ENCODE measurements around the gene PIP4K2A.

The PIP4K2A gene

DNA sequence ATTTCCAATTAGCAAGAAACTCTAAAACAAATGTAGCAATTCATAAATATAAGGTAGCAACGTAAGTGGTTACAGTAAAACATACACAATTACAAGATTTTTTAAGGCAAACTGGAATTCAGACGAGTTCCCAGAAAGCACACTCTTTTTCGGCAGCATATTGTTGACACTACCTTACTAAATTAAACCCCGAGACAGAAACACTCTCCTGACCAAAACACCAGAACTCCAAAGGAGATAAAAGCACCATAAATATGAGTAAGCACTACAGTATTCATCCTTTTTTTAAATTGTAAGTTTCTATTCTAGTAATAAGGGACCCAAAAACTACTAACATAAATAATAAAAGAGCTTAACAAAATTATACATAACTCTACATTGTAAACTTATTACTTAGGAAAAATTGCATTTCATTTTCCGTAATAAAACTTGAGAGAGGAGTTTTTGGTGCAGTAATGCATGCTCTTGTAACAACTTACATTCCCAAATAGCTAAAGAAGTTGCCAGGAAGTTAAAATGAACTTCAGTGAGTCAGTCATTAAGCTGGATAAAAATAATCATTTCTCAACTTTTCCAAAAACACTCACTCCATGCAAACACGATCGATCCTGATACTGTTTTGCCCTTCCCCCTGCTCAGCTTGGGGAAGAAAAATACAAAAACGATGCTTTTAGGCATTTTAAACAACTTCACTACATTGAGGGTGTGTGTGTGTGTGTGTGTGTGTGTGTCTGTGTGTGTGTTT is 2.0 kb downstream of the PIP4K2A start:
- H3K36me3 ChIP-seq (ENCODE audit: insufficient read depth, low read length): no peaks in the 10 kb centered on the region
- no peaks in the 10 kb centered on the region for H3K9me3 ChIP-seq (ENCODE audit: control insufficient read depth, insufficient read depth, low read length)
- peak overlapping the region; percentile 52; the same call in 1 of the 2 replicates for H3K9ac ChIP-seq (ENCODE audit: low read depth, low read length)
- H3K4me1 ChIP-seq (ENCODE audit: insufficient read depth, low read length): no peaks in the 10 kb centered on the region

DNA sequence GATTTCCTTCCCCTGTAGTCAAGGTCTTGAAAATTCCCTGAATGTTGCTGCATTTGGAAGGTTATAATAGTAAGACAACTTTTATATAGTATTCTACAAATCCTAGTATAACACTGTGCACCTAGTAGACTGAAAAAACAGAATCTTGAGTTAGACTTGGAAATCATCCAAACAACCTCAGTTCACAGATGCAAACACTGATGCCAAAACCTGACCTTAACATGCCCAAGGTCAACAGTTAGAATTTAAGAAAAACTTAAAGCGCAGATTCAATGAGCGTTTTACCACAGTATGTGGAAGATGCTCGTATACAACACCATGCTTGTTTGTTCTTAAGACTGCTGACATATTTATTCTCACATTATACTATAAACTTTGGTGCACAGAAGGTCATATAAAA is 3.0 kb downstream of the PIP4K2A start:
- H3K36me3 ChIP-seq (ENCODE audit: insufficient read depth, low read length): no peaks in the 10 kb centered on the region
- no peaks in the 10 kb centered on the region for H3K4me1 ChIP-seq (ENCODE audit: insufficient read depth, low read length)
- H3K9me3 ChIP-seq (ENCODE audit: control insufficient read depth, insufficient read depth, low read length): no peaks in the 10 kb centered on the region
- no peak overlapping the region for H3K9ac ChIP-seq (ENCODE audit: low read depth, low read length)

DNA sequence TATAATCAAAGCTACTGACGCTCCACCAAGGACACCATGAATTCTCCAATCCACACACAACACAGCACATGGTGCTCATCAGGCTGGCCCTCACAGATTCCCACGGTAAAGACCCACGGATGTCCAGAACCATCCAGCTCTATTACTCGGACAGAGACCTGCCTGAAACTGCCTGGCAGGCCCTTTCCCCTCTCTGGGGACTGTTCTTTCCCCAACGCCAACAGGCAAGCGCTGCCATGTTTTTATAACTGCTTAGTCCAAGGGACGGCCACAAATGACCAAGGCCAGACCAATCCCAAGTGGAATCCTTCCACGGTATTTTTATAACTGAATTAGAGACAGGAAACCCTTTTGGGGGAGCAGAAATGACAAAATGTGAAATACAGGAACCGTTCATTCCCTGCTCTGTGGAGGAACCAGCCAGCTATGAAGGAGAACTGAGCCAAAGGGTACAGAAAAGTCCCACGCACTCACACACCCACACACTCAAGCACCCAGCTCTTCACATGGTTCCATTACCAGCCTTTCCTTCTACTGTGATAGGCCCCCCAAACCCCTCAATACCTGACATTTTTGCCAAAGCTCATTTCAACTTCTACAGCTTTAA is 4.1 kb downstream of the PIP4K2A start:
- H3K4me1 ChIP-seq (ENCODE audit: insufficient read depth, low read length): no peaks in the 10 kb centered on the region
- no peak overlapping the region for H3K9ac ChIP-seq (ENCODE audit: low read depth, low read length)

DNA sequence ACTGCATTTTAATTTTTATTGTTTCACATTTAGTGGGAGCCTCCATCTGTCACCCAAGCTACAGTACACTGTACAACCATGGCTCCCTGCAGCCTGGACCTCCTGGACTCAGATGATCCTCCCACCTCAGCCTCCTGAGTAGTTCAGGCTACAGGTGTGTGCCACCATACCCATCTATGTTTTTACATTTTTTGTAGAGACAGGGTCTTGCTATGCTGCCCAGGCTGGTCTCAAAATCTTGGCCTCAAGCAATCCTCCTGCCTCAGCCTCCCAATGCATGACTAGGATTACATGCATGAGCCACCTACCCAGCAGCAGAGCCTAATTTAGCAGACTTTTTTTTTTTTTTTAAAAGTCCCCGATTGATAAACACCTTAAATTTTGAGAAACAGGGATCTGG is 5.6 kb downstream of the PIP4K2A start:
- H3K9ac ChIP-seq (ENCODE audit: low read depth, low read length): no peak overlapping the region
- no peaks in the 10 kb centered on the region for H3K9me3 ChIP-seq (ENCODE audit: control insufficient read depth, insufficient read depth, low read length)
- H3K36me3 ChIP-seq (ENCODE audit: insufficient read depth, low read length): no peaks in the 10 kb centered on the region
- H3K4me1 ChIP-seq (ENCODE audit: insufficient read depth, low read length): no peaks in the 10 kb centered on the region

More for the DNA sequence above, 4.1 kb downstream of the PIP4K2A start:
- Histone ChIP-seq H3K36me3 (ENCODE audit: insufficient read depth, low read length) (no peaks in the 10 kb centered on the region), H3K9me3 (ENCODE audit: control insufficient read depth, insufficient read depth, low read length) (no peaks in the 10 kb centered on the region)

DNA sequence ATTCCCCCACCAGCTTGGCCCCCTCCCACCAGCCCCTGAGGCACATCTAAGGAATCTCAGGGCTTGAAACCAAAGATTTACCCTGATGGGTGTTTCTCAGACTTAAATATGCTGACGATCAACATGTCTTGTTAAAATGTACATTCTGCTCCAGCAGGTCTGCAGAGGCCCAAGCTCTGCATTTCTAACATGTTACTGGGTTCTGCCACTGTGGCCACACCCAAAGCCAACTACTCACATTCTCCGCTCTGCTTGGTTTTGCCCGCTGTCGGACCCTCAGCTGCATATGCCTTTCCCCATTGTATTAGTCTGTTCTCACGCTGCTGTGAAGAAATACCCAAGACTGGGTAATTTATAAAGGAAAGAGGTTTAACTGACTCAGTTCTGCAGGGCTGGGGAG is 8.9 kb downstream of the PIP4K2A start:
- no peaks in the 10 kb centered on the region for H3K9me3 ChIP-seq (ENCODE audit: control insufficient read depth, insufficient read depth, low read length)
- peaks cover 13% of the 10 kb centered on the region for H3K4me1 ChIP-seq (ENCODE audit: insufficient read depth, low read length)
- no peaks in the 10 kb centered on the region; the same call in 1 of the 2 replicates for H3K36me3 ChIP-seq (ENCODE audit: insufficient read depth, low read length)
- no peak overlapping the region for H3K9ac ChIP-seq (ENCODE audit: low read depth, low read length)

DNA sequence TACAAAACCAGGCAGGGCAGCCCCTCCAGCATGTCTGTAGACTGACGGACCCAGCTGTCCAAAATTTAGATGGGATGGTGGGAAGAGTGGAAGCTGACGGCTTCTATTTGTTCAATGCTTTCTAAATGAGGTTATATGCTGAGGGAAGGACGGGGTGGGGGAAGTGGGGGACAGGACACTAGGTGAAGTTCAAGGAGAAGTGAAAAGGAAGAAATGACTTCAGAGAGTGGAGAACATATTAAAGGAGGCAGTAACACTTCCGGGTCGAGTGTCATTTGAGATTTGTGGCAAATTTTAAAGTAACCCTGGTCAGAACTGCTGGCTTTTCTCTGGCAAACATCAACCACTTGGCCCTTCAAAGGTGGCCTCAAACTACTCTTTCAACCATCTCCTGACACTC is 9.4 kb downstream of the PIP4K2A start:
- no peak overlapping the region for H3K9ac ChIP-seq (ENCODE audit: low read depth, low read length)
- peaks cover 19% of the 10 kb centered on the region for H3K4me1 ChIP-seq (ENCODE audit: insufficient read depth, low read length)
- no peaks in the 10 kb centered on the region; the same call in 1 of the 2 replicates for H3K36me3 ChIP-seq (ENCODE audit: insufficient read depth, low read length)
- no peaks in the 10 kb centered on the region for H3K9me3 ChIP-seq (ENCODE audit: control insufficient read depth, insufficient read depth, low read length)

DNA sequence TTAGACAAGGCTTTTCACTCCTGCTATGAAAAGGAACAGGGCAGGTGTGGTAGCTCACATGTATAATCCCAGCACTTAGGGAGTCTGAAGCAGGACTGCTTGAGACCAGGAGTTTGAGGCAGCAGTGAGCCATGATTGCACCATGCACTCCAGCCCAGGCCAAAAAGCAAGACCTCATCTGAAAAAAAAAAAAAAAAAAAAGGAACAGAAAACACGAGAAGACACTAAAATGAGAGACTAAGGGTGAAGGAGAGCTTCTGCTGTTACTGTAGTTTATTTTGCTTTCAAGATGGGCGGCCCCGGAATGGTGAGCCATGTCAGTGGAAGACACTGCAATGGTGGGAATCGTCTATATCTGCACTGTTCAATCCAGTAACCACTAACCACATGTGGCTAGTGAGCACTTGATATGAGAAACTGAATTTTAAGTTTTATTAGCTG is 9.9 kb downstream of the PIP4K2A start:
- H3K9me3 ChIP-seq (ENCODE audit: control insufficient read depth, insufficient read depth, low read length): no peaks in the 10 kb centered on the region
- no peaks in the 10 kb centered on the region; the same call in 1 of the 2 replicates for H3K36me3 ChIP-seq (ENCODE audit: insufficient read depth, low read length)
- no peak overlapping the region for H3K9ac ChIP-seq (ENCODE audit: low read depth, low read length)
- H3K4me1 ChIP-seq (ENCODE audit: insufficient read depth, low read length): peaks cover 20% of the 10 kb centered on the region

DNA sequence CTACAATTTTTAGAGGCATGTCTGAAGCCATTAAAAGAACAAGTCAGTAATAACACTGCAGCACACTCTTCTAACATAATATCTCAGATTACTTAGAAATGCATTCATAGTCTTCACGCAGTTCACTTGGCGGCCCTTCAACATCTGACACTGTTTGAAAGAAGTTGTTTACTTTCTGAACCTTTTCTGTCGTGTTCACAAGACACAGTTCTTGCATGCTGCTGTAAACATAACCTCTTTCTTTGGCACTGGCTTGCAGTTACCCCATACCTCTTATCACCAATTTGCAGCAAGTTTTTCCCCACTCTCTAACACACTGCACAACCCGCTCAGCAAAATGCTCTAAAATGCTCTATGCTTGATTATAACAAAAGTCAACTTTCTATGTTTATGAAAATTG is 12.0 kb downstream of the PIP4K2A start:
- Histone ChIP-seq H3K36me3 (ENCODE audit: insufficient read depth, low read length) (no peaks in the 10 kb centered on the region; the same call in 1 of the 2 replicates), H3K9me3 (ENCODE audit: control insufficient read depth, insufficient read depth, low read length) (no peaks in the 10 kb centered on the region), H3K9ac (ENCODE audit: low read depth, low read length) (no peak overlapping the region), H3K4me1 (ENCODE audit: insufficient read depth, low read length) (peaks cover 24% of the 10 kb centered on the region)

DNA sequence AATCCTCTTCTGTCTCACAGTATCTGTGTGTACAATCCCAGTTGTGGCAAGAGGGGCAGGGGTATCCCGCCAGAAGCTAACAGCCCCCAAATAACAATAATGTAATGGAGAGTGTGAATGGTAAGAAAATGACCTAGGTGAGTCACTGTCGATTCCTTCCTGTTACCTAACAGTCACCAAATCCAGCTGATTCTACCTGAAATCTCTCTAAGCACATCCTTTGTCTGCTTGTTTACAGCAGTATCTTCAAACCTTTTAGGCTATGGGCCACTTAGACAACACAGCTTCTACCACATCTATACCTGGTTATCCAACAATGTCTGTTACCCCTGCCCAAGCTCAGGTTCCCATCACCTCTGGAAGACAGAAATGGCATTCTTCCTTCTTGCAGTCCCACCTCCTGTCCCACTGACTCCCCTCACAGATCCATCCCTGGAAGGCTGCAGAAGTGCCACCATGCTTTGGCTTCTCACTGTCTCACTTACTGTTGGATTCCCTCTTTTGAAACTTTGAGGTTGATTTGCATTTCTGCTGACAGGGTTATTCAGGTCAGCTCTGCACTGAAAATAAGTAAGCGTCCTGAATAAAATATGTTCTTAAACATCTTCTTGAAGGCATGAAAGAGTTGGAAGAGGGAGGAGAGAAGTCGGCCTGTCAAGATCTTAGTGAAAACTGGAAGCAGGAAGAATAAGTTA is 13.1 kb downstream of the PIP4K2A start:
- no peaks in the 10 kb centered on the region; the same call in 1 of the 2 replicates for H3K36me3 ChIP-seq (ENCODE audit: insufficient read depth, low read length)
- H3K4me1 ChIP-seq (ENCODE audit: insufficient read depth, low read length): peaks cover 24% of the 10 kb centered on the region
- no peaks in the 10 kb centered on the region for H3K9me3 ChIP-seq (ENCODE audit: control insufficient read depth, insufficient read depth, low read length)
- H3K9ac ChIP-seq (ENCODE audit: low read depth, low read length): no peak overlapping the region

DNA sequence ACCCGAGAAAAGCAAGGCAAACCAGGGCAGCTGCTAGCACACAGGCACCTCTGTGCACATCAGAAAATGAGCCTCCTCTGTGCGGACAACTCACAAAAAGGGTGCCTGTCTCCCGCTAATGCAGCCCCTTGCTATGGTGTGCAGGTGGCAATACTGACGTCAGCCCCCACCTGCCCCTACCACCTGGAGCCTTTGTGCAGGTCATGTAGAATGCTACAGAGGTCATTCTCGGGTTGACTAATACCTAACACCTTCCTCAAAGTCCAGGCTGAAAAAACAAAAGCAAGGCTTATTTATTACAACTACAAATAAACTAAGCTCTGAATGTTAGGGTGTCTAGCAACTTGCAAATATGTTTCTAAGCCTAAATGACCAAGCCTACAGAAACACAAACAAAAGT is 13.9 kb downstream of the PIP4K2A start:
- peaks cover 24% of the 10 kb centered on the region for H3K4me1 ChIP-seq (ENCODE audit: insufficient read depth, low read length)
- H3K36me3 ChIP-seq (ENCODE audit: insufficient read depth, low read length): no peaks in the 10 kb centered on the region; the same call in 1 of the 2 replicates
- no peak overlapping the region for H3K9ac ChIP-seq (ENCODE audit: low read depth, low read length)
- H3K9me3 ChIP-seq (ENCODE audit: control insufficient read depth, insufficient read depth, low read length): no peaks in the 10 kb centered on the region

DNA sequence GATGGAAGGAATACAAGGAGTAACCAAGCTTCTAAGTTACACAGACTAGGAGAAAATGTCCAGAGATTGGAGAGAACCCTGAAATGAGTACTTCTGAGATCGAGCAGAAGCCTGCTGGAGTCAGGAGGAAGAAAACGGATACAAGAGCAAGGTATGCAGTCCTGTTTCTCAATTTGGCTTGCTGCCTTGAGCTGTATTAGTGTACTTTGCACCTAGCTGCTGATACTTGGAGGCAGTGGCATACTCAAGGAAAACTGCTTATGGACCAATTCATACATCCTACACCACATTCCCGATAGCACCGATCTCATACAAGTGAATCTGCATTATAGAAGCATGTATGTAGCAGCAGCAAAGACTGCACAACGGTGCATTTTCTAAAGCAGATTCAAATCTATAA is 14.4 kb downstream of the PIP4K2A start:
- no peaks in the 10 kb centered on the region; the same call in 1 of the 2 replicates for H3K36me3 ChIP-seq (ENCODE audit: insufficient read depth, low read length)
- no peaks in the 10 kb centered on the region for H3K9me3 ChIP-seq (ENCODE audit: control insufficient read depth, insufficient read depth, low read length)
- H3K4me1 ChIP-seq (ENCODE audit: insufficient read depth, low read length): peaks cover 24% of the 10 kb centered on the region
- no peak overlapping the region for H3K9ac ChIP-seq (ENCODE audit: low read depth, low read length)

DNA sequence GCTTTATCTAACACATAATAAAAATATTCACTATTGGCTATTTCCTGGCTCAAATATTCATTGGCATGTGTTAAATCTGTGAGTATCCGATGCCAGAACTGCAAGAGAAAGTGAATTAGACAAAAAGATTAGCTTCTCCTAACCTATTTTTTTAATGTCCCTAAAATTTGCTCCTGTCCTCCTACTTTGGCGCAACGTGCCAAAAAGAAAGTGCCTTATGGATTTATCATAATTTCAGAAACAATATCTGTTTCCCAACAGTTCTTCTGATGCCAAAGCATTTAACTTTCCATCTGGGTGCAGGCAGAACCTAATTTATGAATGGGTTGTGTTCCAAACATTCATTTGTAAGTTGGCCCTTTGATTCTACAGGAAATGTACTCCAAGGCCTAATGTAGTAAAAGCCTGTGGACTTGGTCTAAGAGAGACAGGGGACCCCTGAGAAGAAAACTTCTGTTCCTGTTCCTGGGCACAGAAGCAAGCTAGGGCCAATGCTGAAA is 15.4 kb downstream of the PIP4K2A start:
- Histone ChIP-seq H3K36me3 (ENCODE audit: insufficient read depth, low read length) (no peaks in the 10 kb centered on the region; the same call in 1 of the 2 replicates), H3K9ac (ENCODE audit: low read depth, low read length) (no peak overlapping the region), H3K9me3 (ENCODE audit: control insufficient read depth, insufficient read depth, low read length) (no peaks in the 10 kb centered on the region; the same call in 1 of the 2 replicates), H3K4me1 (ENCODE audit: insufficient read depth, low read length) (peaks cover 24% of the 10 kb centered on the region)

DNA sequence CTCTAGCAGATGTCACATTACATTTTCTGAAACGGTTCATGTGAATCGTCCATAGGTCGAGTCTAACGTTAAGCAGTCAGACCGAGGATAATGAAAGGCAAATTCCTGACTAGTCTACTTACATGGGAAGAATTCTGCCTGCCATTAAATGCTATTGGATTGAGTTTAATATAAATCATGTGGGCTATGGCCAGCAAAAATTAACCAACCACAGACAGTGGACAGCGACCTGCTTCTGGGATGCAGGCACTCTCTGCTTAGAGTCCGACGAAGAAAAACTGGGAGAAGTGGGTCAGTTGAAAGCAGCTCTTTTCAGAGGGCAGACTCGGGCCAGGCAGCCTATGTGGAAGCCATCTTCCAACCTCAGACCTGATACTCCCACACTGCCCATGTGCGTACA is 16.6 kb downstream of the PIP4K2A start:
- H3K36me3 ChIP-seq (ENCODE audit: insufficient read depth, low read length): no peaks in the 10 kb centered on the region; the same call in 1 of the 2 replicates
- peaks cover 3% of the 10 kb centered on the region for H3K9me3 ChIP-seq (ENCODE audit: control insufficient read depth, insufficient read depth, low read length)
- peaks cover 24% of the 10 kb centered on the region for H3K4me1 ChIP-seq (ENCODE audit: insufficient read depth, low read length)
- no peak overlapping the region for H3K9ac ChIP-seq (ENCODE audit: low read depth, low read length)

DNA sequence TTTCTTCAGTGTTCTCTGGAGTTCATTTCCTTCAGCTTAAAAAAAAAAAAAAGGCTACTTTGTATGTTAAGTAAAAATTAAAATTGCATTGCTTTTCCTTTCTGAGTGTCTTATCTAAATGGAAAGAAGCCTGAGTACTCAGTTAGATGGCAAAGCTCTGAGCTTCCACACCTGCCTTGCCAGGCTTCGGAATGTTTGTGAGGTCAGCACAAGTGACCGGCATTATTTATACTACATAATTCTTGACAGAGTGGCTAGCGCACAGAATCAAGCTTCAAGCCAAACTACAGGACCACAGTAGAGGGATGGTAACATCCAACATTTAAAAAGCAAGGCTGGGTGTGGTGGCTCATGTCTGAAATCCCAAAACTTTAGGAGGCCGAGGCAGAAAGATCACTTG is 17.3 kb downstream of the PIP4K2A start:
- Histone ChIP-seq H3K4me1 (ENCODE audit: insufficient read depth, low read length) (peaks cover 24% of the 10 kb centered on the region), H3K9me3 (ENCODE audit: control insufficient read depth, insufficient read depth, low read length) (peaks cover 10% of the 10 kb centered on the region), H3K36me3 (ENCODE audit: insufficient read depth, low read length) (no peaks in the 10 kb centered on the region; the same call in 1 of the 2 replicates), H3K9ac (ENCODE audit: low read depth, low read length) (no peak overlapping the region)
